ENCODE results near the gene LAP3.

LAP3 gene

GRCh38 chr4:17613761-17614415, 36.9 kb downstream of the LAP3 start:
- peak overlapping the region; percentile 99 for H3K4me3 ChIP-seq (ENCODE audit: low read length)
- DNase-seq (ENCODE audit: low read depth, low spot score), result no peak

- peak within 1 kb of the TSS; percentile 99 for H3K4me3 ChIP-seq (ENCODE audit: low read length)
Measured at GRCh38 chr4:17614416-17615299, 37.7 kb downstream of the LAP3 start, which contains the start of gene MED28. TSS of gene MED28 (plus strand) at chr4:17614641. CDS start at chr4:17614655, 14 bp downstream.

GRCh38 chr4:17616283-17616682, 39.3 kb downstream of the LAP3 start:
- peak overlapping the region; percentile 99 for H3K4me3 ChIP-seq (ENCODE audit: low read length)
- peak; percentile 96 for DNase-seq (ENCODE audit: low read depth, low spot score)

More at GRCh38 chr4:17614416-17615299, 37.7 kb downstream of the LAP3 start, which contains the start of gene MED28:
- DNase-seq (ENCODE audit: low read depth, low spot score), result peak; percentile 92

GRCh38 chr4:17618926-17619325, 41.9 kb downstream of the LAP3 start:
- H3K4me3 ChIP-seq (ENCODE audit: low read length), result peak overlapping the region; percentile 46
- peak; percentile 88 for DNase-seq (ENCODE audit: low read depth, low spot score)

- peak overlapping the region; percentile 46 for H3K4me3 ChIP-seq (ENCODE audit: low read length)
- DNase-seq (ENCODE audit: low read depth, low spot score), result no peak
Measured at GRCh38 chr4:17619416-17620105, 42.6 kb downstream of the LAP3 start.

- DNase-seq (ENCODE audit: low read depth, low spot score), result no peak
- no peak overlapping the region for H3K4me3 ChIP-seq (ENCODE audit: low read length)
Measured at GRCh38 chr4:17623451-17624001, 46.5 kb downstream of the LAP3 start.

- no peak for DNase-seq (ENCODE audit: low read depth, low spot score)
- no peak overlapping the region for H3K4me3 ChIP-seq (ENCODE audit: low read length)
Measured at GRCh38 chr4:17624821-17625220, 47.8 kb downstream of the LAP3 start.

- H3K4me3 ChIP-seq (ENCODE audit: low read length), result no peak overlapping the region
- no peak for DNase-seq (ENCODE audit: low read depth, low spot score)
Measured at GRCh38 chr4:17630228-17630627, 53.2 kb downstream of the LAP3 start.

GRCh38 chr4:17633600-17633999, 56.6 kb downstream of the LAP3 start:
- H3K4me3 ChIP-seq (ENCODE audit: low read length), result no peak overlapping the region
- DNase-seq (ENCODE audit: low read depth, low spot score), result no peak

- DNase-seq (ENCODE audit: low read depth, low spot score), result no peak
- no peak overlapping the region for H3K4me3 ChIP-seq (ENCODE audit: low read length)
Measured at GRCh38 chr4:17635056-17635455, 58.1 kb downstream of the LAP3 start.

GRCh38 chr4:17636341-17636695, 59.3 kb downstream of the LAP3 start:
- no peak for DNase-seq (ENCODE audit: low read depth, low spot score)
- H3K4me3 ChIP-seq (ENCODE audit: low read length), result no peak overlapping the region

GRCh38 chr4:17636696-17637622, 60.0 kb downstream of the LAP3 start:
- no peak overlapping the region for H3K4me3 ChIP-seq (ENCODE audit: low read length)
- peak; percentile 48 for DNase-seq (ENCODE audit: low read depth, low spot score)

GRCh38 chr4:17639136-17639535, 62.1 kb downstream of the LAP3 start:
- no peak for DNase-seq (ENCODE audit: low read depth, low spot score)
- H3K4me3 ChIP-seq (ENCODE audit: low read length), result no peak overlapping the region

GRCh38 chr4:17642398-17642783, 65.4 kb downstream of the LAP3 start:
- H3K4me3 ChIP-seq (ENCODE audit: low read length), result no peak overlapping the region
- DNase-seq (ENCODE audit: low read depth, low spot score), result no peak

- H3K4me3 ChIP-seq (ENCODE audit: low read length), result no peak overlapping the region
- no peak for DNase-seq (ENCODE audit: low read depth, low spot score)
Measured at GRCh38 chr4:17646693-17647092, 69.7 kb downstream of the LAP3 start.

GRCh38 chr4:17647176-17647806, 70.3 kb downstream of the LAP3 start:
- no peak overlapping the region for H3K4me3 ChIP-seq (ENCODE audit: low read length)
- DNase-seq (ENCODE audit: low read depth, low spot score), result no peak

GRCh38 chr4:17647927-17648326, 70.9 kb downstream of the LAP3 start:
- DNase-seq (ENCODE audit: low read depth, low spot score), result no peak
- no peak overlapping the region for H3K4me3 ChIP-seq (ENCODE audit: low read length)

GRCh38 chr4:17650406-17650805, 73.4 kb downstream of the LAP3 start:
- no peak overlapping the region for H3K4me3 ChIP-seq (ENCODE audit: low read length)
- no peak for DNase-seq (ENCODE audit: low read depth, low spot score)

Measured in Jurkat, Clone E6-1 (cell line).